CD4-positive, CD25-positive, alpha-beta regulatory T cell (primary cell): ENCODE data around the gene BMPR1A. TPM values are rescaled to one million over a fixed set of nuclear protein-coding genes. Genes with fewer than 3 reads are reported as not detected.

Source experiments
- ATAC-seq, 2 donors: fragments of 150-1000 bp; cut with Tn5 transposase; one replicate each; pipeline ENCODE4 v1.10.0; 2021; ENCODE audit warnings: low read depth in 2 of 2, moderate number of reproducible peaks in 2 of 2, moderate library complexity in 1 of 2
- DNase-seq, 3 donors: peaks; one replicate each; pipeline versions ENCODE4 v3.0.0 to v3.0.0-alpha.2; 2012 to 2022; ENCODE audit warnings: mixed read lengths in 1 of 3
- H3K27ac ChIP-seq: one replicate; pipeline ENCODE4 v1.7.0; 2013; ENCODE audit warnings: mild to moderate bottlenecking, low read length; ENCODE audit not compliant: insufficient read depth, poor library complexity, severe bottlenecking
- H3K27me3 ChIP-seq: one replicate; pipeline ENCODE4 v1.7.0; 2013; ENCODE audit warnings: low read length; ENCODE audit not compliant: control insufficient read depth, insufficient read depth
- H3K36me3 ChIP-seq: one replicate; pipeline ENCODE4 v1.7.0; 2013; ENCODE audit warnings: mild to moderate bottlenecking, low read length, moderate library complexity; ENCODE audit not compliant: control insufficient read depth, insufficient read depth
- H3K4me1 ChIP-seq: 2 replicates; pipeline ENCODE4 v1.7.0; 2013; ENCODE audit warnings: mild to moderate bottlenecking, low read length; ENCODE audit not compliant: insufficient read depth, control insufficient read depth, poor library complexity, severe bottlenecking
- H3K4me3 ChIP-seq: one replicate; pipeline ENCODE4 v1.7.0; 2013; ENCODE audit warnings: low read depth, mild to moderate bottlenecking, low read length, moderate library complexity
- H3K9me3 ChIP-seq, 2 experiments: 1 replicate in 1 of 2; 2 replicates in 1 of 2; pipeline ENCODE4 v1.7.0; 2013; ENCODE audit warnings: low read length in 2 of 2, mild to moderate bottlenecking in 1 of 2, moderate library complexity in 1 of 2; ENCODE audit not compliant: control insufficient read depth in 2 of 2
- H3K27ac Mint-ChIP-seq, 3 donors: one replicate each; pipeline ENCODE4 v1.8.0; 2020 to 2022; ENCODE audit warnings: mild to moderate bottlenecking in 3 of 3, mixed read lengths in 3 of 3, moderate library complexity in 2 of 3
- H3K27me3 Mint-ChIP-seq: one replicate; pipeline ENCODE4 v1.8.0; 2022; ENCODE audit warnings: mild to moderate bottlenecking, mixed read lengths
- H3K36me3 Mint-ChIP-seq: one replicate; pipeline ENCODE4 v1.8.0; 2020; ENCODE audit warnings: mixed read lengths
- H3K4me1 Mint-ChIP-seq, 4 donors: one replicate each; pipeline ENCODE4 v1.8.0; 2020 to 2022; ENCODE audit warnings: mixed read lengths in 4 of 4, mild to moderate bottlenecking in 1 of 4
- H3K4me3 Mint-ChIP-seq, 4 donors: one replicate each; pipeline ENCODE4 v1.8.0; 2020 to 2022; ENCODE audit warnings: mild to moderate bottlenecking in 4 of 4, mixed read lengths in 4 of 4, moderate library complexity in 3 of 4
- H3K9me3 Mint-ChIP-seq, 7 donors: one replicate each; pipeline ENCODE4 v1.8.0; 2020 to 2022; ENCODE audit warnings: mixed read lengths in 7 of 7, mild to moderate bottlenecking in 3 of 7, moderate library complexity in 2 of 7
- polyA plus RNA-seq, 4 donors: library from polyadenylated mRNA; unstranded; fragments of 300-500 nt; fragmentation: Illumina TruSeq; gene quantifications; one replicate each; pipeline ENCODE4 v1.2.3, GENCODE V29; 2021
- total RNA-seq: library from RNA; stranded (reverse); gene quantifications from one replicate; pipeline ENCODE4 v1.2.3, GENCODE V29; 2022

BMPR1A gene
- total and polyA plus RNA-seq, 5 donors from 2014 or later = 2.2 to 8.8 (median 4.2) TPM

GRCh38 chr10:86968271-86968993, 212.0 kb downstream of the BMPR1A start, which contains the start of gene ADIRF:
Gene ADIRF, plus strand, starts transcription at chr10:86968482. Its CDS starts 63 bp downstream, at chr10:86968545.
- peaks cover 9% of the 10 kb centered on the region for H3K27me3 Mint-ChIP-seq
- peaks cover 58% of the 10 kb centered on the region for H3K4me1 ChIP-seq
- DNase-seq (peak in 1 of 3 donors; percentile 47), ATAC-seq (no peak)
- H3K4me3 ChIP-seq = no peak within 1 kb of the TSS
- H3K4me3 Mint-ChIP-seq = peak within 1 kb of the TSS; percentile 53 to 81 (median 66)
- no peaks in the 10 kb centered on the region for H3K9me3 Mint-ChIP-seq
- H3K27ac ChIP-seq = no peak within 1 kb of the TSS
- H3K36me3 ChIP-seq = no peaks in the 10 kb centered on the region
- H3K27ac Mint-ChIP-seq = peak within 1 kb of the TSS in 2 of 3 donors; percentile 42 to 66
- H3K36me3 Mint-ChIP-seq = no peaks in the 10 kb centered on the region
- no peaks in the 10 kb centered on the region for H3K27me3 ChIP-seq
- no peaks in the 10 kb centered on the region for H3K9me3 ChIP-seq
- peaks cover 0 to 58% (median 15%) of the 10 kb centered on the region in 4 donors for H3K4me1 Mint-ChIP-seq

DNA sequence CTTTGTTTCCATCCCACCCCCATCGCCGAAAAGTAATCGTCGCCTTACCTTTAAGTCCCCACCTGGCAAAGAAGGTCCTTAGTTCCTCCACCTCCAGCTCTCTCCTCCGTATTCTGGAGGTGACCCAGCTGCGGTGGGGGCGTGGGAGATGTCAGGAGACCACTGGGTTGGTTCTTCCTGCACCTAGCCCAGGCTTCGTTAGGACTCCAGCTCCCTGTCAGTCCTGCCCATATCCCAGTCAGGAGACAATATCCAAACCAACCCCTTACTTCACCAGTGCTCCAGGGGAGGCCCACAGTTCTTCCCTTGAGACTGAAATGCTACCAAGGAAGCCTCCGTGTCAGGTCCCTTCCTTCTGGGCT, 212.6 kb downstream of the BMPR1A start:
- H3K27ac ChIP-seq = no peak overlapping the region

GRCh38 chr10:86969421-86970041, 213.1 kb downstream of the BMPR1A start:
- DNase-seq = no peak
- Histone ChIP-seq H3K27ac (no peak overlapping the region), H3K27me3 (no peaks in the 10 kb centered on the region), H3K9me3 (no peaks in the 10 kb centered on the region), H3K4me1 (peaks cover 58% of the 10 kb centered on the region), H3K4me3 (no peak overlapping the region), H3K36me3 (no peaks in the 10 kb centered on the region)
- peaks cover 4% of the 10 kb centered on the region for H3K27me3 Mint-ChIP-seq
- H3K27ac Mint-ChIP-seq = peak overlapping the region in 2 of 3 donors; percentile 42 to 66
- peaks cover 0 to 58% (median 15%) of the 10 kb centered on the region in 4 donors for H3K4me1 Mint-ChIP-seq
- H3K36me3 Mint-ChIP-seq = no peaks in the 10 kb centered on the region
- no peaks in the 10 kb centered on the region for H3K9me3 Mint-ChIP-seq
- ATAC-seq = no peak
- peak overlapping the region; percentile 72 to 81 (median 72) for H3K4me3 Mint-ChIP-seq

More for the DNA sequence above, 212.6 kb downstream of the BMPR1A start:
- Mint-ChIP-seq H3K27ac (peak overlapping the region in 2 of 3 donors; percentile 42 to 66), H3K9me3 (no peaks in the 10 kb centered on the region), H3K4me1 (peaks cover 0 to 58% (median 15%) of the 10 kb centered on the region in 4 donors), H3K4me3 (peak overlapping the region in 3 of 4 donors; percentile 53 to 72 (median 60)), H3K36me3 (no peaks in the 10 kb centered on the region), H3K27me3 (peaks cover 5% of the 10 kb centered on the region)
- no peak for DNase-seq
- no peaks in the 10 kb centered on the region for H3K27me3 ChIP-seq
- H3K4me3 ChIP-seq = no peak overlapping the region
- H3K9me3 ChIP-seq = no peaks in the 10 kb centered on the region
- no peaks in the 10 kb centered on the region for H3K36me3 ChIP-seq
- H3K4me1 ChIP-seq = peaks cover 58% of the 10 kb centered on the region
- ATAC-seq = no peak

- H3K27ac ChIP-seq = peak overlapping the region; percentile 94
- H3K36me3 Mint-ChIP-seq = no peaks in the 10 kb centered on the region
- ATAC-seq (no peak), DNase-seq (no peak)
- no peaks in the 10 kb centered on the region for H3K27me3 ChIP-seq
- H3K4me1 ChIP-seq = peaks cover 58% of the 10 kb centered on the region
- H3K4me3 ChIP-seq = peak overlapping the region; percentile 37
- H3K27ac Mint-ChIP-seq = peak overlapping the region; percentile 86 to 91 (median 87)
- no peaks in the 10 kb centered on the region for H3K9me3 ChIP-seq
- peaks cover 0 to 58% (median 15%) of the 10 kb centered on the region in 4 donors for H3K4me1 Mint-ChIP-seq
- no peaks in the 10 kb centered on the region for H3K9me3 Mint-ChIP-seq
- H3K4me3 Mint-ChIP-seq = peak overlapping the region; percentile 81 to 90 (median 86)
- no peaks in the 10 kb centered on the region for H3K36me3 ChIP-seq
- peaks cover 4% of the 10 kb centered on the region for H3K27me3 Mint-ChIP-seq
Measured at GRCh38 chr10:86970162-86970981, 214.0 kb downstream of the BMPR1A start.

GRCh38 chr10:86970982-86971231, 214.5 kb downstream of the BMPR1A start:
- Histone ChIP-seq H3K27ac (peak overlapping the region; percentile 94), H3K36me3 (no peaks in the 10 kb centered on the region), H3K9me3 (no peaks in the 10 kb centered on the region), H3K4me3 (no peak overlapping the region), H3K4me1 (peaks cover 54% of the 10 kb centered on the region), H3K27me3 (no peaks in the 10 kb centered on the region)
- peak overlapping the region; percentile 86 to 91 (median 87) for H3K27ac Mint-ChIP-seq
- peaks cover 4% of the 10 kb centered on the region for H3K27me3 Mint-ChIP-seq
- H3K9me3 Mint-ChIP-seq = no peaks in the 10 kb centered on the region
- peaks cover 0 to 53% (median 11%) of the 10 kb centered on the region in 4 donors for H3K4me1 Mint-ChIP-seq
- no peak for DNase-seq
- no peak for ATAC-seq
- H3K4me3 Mint-ChIP-seq = peak overlapping the region; percentile 81 to 90 (median 86)
- H3K36me3 Mint-ChIP-seq = no peaks in the 10 kb centered on the region

DNA sequence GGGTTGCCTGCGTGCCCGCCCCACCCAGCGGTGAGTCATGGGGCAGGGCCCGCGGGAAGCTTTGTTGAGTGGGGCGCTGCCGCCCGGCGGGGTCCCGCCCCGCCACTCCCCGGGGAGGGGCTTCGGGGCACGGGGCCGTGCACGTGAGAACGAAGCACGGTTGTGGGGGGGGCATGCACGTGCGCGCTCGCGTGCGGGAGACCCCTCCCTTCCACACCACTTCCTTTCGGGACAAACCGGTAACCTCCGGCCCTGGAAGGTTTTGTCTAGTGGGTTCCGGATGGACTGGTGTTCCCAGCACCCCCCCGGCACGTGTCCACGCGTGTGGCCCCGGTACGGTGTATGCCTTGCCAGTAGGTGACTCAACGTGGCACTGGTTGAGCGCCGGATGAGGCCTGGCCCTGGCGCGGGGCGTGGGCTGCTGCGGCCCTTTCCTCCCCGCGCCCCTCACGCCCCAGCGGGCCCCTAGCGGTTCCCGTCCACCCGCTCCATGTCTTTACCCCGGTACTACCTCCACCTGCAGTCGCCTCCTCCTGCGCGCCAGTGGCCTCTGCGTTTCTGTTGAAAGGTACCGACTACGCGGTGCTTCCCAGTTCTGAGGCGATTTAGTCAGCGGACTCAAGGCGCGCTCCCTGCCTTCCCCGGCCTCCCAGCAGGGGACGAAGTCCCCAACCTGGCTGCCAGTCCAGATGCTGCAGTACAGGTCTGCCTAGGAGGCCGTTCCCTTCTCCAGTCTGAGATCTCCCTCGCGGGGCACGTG, 215.0 kb downstream of the BMPR1A start:
- H3K9me3 ChIP-seq = no peaks in the 10 kb centered on the region
- peaks cover 49% of the 10 kb centered on the region for H3K4me1 ChIP-seq
- no peak overlapping the region for H3K4me3 ChIP-seq

More for the DNA sequence above, 215.0 kb downstream of the BMPR1A start:
- peak; percentile 88 to 89 for ATAC-seq
- peak; percentile 87 to 94 (median 93) for DNase-seq
- H3K27ac Mint-ChIP-seq = peak overlapping the region; percentile 87 to 97 (median 93)
- peaks cover 4% of the 10 kb centered on the region for H3K27me3 Mint-ChIP-seq
- no peaks in the 10 kb centered on the region for H3K27me3 ChIP-seq
- H3K36me3 Mint-ChIP-seq = no peaks in the 10 kb centered on the region
- H3K27ac ChIP-seq = peak overlapping the region; percentile 94
- peaks cover 0 to 48% (median 7%) of the 10 kb centered on the region in 4 donors for H3K4me1 Mint-ChIP-seq
- peak overlapping the region; percentile 84 to 90 (median 86) for H3K4me3 Mint-ChIP-seq
- H3K9me3 Mint-ChIP-seq = no peaks in the 10 kb centered on the region
- no peaks in the 10 kb centered on the region for H3K36me3 ChIP-seq
